ENCODE data around the gene TTLL12.

DNA sequence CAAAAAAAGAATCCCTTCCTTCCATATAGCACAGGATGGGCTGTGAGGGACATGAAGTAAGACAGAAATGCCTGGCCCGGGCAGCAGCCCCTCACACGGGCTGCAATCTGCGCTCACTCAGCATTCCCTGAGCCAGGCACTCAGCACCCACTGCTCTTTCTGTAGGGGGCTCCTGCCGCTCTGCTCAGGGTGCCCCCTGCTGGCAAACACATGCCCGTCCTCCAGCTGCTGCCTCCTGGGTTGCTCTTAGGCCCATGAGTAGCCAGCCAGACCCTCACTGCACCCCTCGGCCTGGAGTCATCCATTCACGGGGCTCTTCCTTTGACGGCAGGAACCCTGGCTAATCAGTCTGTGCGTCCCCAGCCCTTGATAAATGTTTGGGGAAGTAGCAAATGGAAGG is 50.7 kb downstream of the TTLL12 start:
- TF ChIP-seq, protein P1, sequence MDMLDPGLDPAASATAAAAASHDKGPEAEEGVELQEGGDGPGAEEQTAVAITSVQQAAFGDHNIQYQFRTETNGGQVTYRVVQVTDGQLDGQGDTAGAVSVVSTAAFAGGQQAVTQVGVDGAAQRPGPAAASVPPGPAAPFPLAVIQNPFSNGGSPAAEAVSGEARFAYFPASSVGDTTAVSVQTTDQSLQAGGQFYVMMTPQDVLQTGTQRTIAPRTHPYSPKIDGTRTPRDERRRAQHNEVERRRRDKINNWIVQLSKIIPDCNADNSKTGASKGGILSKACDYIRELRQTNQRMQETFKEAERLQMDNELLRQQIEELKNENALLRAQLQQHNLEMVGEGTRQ (IDR thresholded peaks at IDR 0.05; ENCODE audit: low read length): no peak
- no peak for TF ChIP-seq TAF1 (IDR thresholded peaks at IDR 0.05; ENCODE audit: low read depth, low read length)
- no peak for TF ChIP-seq POLR2AphosphoS5 (IDR thresholded peaks at IDR 0.05; ENCODE audit: low read depth, low read length)
- TF ChIP-seq, protein P2, sequence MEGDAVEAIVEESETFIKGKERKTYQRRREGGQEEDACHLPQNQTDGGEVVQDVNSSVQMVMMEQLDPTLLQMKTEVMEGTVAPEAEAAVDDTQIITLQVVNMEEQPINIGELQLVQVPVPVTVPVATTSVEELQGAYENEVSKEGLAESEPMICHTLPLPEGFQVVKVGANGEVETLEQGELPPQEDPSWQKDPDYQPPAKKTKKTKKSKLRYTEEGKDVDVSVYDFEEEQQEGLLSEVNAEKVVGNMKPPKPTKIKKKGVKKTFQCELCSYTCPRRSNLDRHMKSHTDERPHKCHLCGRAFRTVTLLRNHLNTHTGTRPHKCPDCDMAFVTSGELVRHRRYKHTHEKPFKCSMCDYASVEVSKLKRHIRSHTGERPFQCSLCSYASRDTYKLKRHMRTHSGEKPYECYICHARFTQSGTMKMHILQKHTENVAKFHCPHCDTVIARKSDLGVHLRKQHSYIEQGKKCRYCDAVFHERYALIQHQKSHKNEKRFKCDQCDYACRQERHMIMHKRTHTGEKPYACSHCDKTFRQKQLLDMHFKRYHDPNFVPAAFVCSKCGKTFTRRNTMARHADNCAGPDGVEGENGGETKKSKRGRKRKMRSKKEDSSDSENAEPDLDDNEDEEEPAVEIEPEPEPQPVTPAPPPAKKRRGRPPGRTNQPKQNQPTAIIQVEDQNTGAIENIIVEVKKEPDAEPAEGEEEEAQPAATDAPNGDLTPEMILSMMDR (IDR thresholded peaks at IDR 0.05; ENCODE audit: control extremely low read depth in 1 of 3, insufficient read depth in 1 of 3, low read depth in 1 of 3, low read length in 3 of 3): peak; percentile 65 to 73 (median 72)
- no peak for TF ChIP-seq CTBP2 (IDR thresholded peaks at IDR 0.05; ENCODE audit: borderline replicate concordance, insufficient read depth, insufficient read length, low read length)
- no peak for TF ChIP-seq EP300 (IDR thresholded peaks at IDR 0.05; ENCODE audit: borderline replicate concordance in 1 of 2, low read depth in 2 of 2, low read length in 2 of 2)
